GM21619 (cell line): Measurements from ENCODE around the gene KBTBD7.

Source experiments
- ATAC-seq: cut with Tn5 transposase; IDR thresholded peaks from one replicate; pipeline ENCODE4 v1.9.1; 2021; ENCODE audit not compliant: unreplicated experiment

KBTBD7 gene

GRCh38 chr13:41193919-41194824 is at the start of gene KBTBD7:
Gene KBTBD7 (minus strand): TSS chr13:41194569. CDS start chr13:41194257, 312 bp downstream.
- peak; percentile 93 for ATAC-seq

- no peak for ATAC-seq
Observed at GRCh38 chr13:41241626-41242025, 47.3 kb upstream of the KBTBD7 start.

GRCh38 chr13:41236369-41236768 is 42.0 kb upstream of the KBTBD7 start:
- ATAC-seq = no peak

GRCh38 chr13:41232578-41233480 is 38.5 kb upstream of the KBTBD7 start:
- ATAC-seq = no peak

- ATAC-seq = no peak
Observed at GRCh38 chr13:41231786-41232185, 37.4 kb upstream of the KBTBD7 start.

- no peak for ATAC-seq
Observed at GRCh38 chr13:41231025-41231677, 36.8 kb upstream of the KBTBD7 start.

- ATAC-seq = no peak
Observed at GRCh38 chr13:41229356-41229755, 35.0 kb upstream of the KBTBD7 start.

GRCh38 chr13:41224113-41225110 is 30.0 kb upstream of the KBTBD7 start:
- ATAC-seq = no peak

- peak; percentile 70 for ATAC-seq
Observed at GRCh38 chr13:41222259-41222852, 28.0 kb upstream of the KBTBD7 start.

GRCh38 chr13:41220401-41220800 is 26.0 kb upstream of the KBTBD7 start:
- no peak for ATAC-seq

GRCh38 chr13:41216160-41216559 is 21.8 kb upstream of the KBTBD7 start:
- ATAC-seq = no peak

GRCh38 chr13:41213919-41214318 is 19.6 kb upstream of the KBTBD7 start:
- no peak for ATAC-seq

- no peak for ATAC-seq
Observed at GRCh38 chr13:41213316-41213715, 18.9 kb upstream of the KBTBD7 start.

GRCh38 chr13:41212881-41213280 is 18.5 kb upstream of the KBTBD7 start:
- no peak for ATAC-seq

GRCh38 chr13:41211062-41211461 is 16.7 kb upstream of the KBTBD7 start:
- ATAC-seq = no peak

GRCh38 chr13:41206467-41206866 is 12.1 kb upstream of the KBTBD7 start:
- ATAC-seq = no peak

GRCh38 chr13:41203810-41204209 is 9.4 kb upstream of the KBTBD7 start:
- ATAC-seq = no peak

GRCh38 chr13:41200126-41200525 is 5.8 kb upstream of the KBTBD7 start:
- no peak for ATAC-seq

- ATAC-seq = peak; percentile 75
Observed at GRCh38 chr13:41199526-41199925, 5.2 kb upstream of the KBTBD7 start.

GRCh38 chr13:41199079-41199478 is 4.7 kb upstream of the KBTBD7 start:
- ATAC-seq = no peak
